IPS-15b (cell line): ENCODE data around the gene AP4E1.
"Not testable (repeated sequence)": the region's sequence is repeated elsewhere in the genome, so short reads cannot be mapped to it uniquely, and the experiment has no call there.

Source experiments
- H3K27me3 ChIP-seq: one replicate; pipeline ENCODE4 v1.6.1; 2013; ENCODE audit warnings: low read length; ENCODE audit not compliant: control insufficient read depth, insufficient read depth
- H3K36me3 ChIP-seq: one replicate; pipeline ENCODE4 v1.6.1; 2013; ENCODE audit warnings: low read length; ENCODE audit not compliant: control insufficient read depth, insufficient read depth
- H3K4me1 ChIP-seq: one replicate; pipeline ENCODE4 v1.6.1; 2013; ENCODE audit warnings: mild to moderate bottlenecking, low read length; ENCODE audit not compliant: control insufficient read depth, insufficient read depth
- H3K4me3 ChIP-seq: one replicate; pipeline ENCODE4 v1.5.1; 2013; ENCODE audit warnings: low read depth, low read length
- H3K9ac ChIP-seq: one replicate; pipeline ENCODE4 v1.6.1; 2013; ENCODE audit warnings: low read depth, mild to moderate bottlenecking, low read length
- H3K9me3 ChIP-seq: one replicate; pipeline ENCODE4 v1.6.1; 2013; ENCODE audit warnings: mild to moderate bottlenecking, low read length; ENCODE audit not compliant: control insufficient read depth, insufficient read depth

The AP4E1 gene

DNA sequence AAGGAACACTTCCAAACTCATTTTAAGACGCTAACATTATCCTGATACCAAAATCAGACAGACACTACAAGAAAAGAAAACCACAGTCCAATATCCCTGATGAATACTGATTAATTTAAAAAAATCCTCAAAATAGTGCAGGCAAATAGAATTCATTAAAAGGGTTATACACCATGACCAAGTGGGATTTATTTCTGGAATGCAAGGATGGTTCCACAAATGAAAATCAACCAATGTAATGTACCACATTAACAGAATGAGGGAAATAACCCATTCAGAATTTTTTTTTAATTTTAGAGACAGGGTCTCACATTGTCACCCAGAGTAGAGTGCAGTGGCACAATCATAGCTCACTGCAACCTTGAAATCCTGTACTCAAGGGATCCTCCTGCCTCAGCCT, 17.3 kb upstream of the AP4E1 start:
- Histone ChIP-seq H3K4me1 (no peaks in the 10 kb centered on the region), H3K4me3 (no peak overlapping the region), H3K9me3 (no peaks in the 10 kb centered on the region)

DNA sequence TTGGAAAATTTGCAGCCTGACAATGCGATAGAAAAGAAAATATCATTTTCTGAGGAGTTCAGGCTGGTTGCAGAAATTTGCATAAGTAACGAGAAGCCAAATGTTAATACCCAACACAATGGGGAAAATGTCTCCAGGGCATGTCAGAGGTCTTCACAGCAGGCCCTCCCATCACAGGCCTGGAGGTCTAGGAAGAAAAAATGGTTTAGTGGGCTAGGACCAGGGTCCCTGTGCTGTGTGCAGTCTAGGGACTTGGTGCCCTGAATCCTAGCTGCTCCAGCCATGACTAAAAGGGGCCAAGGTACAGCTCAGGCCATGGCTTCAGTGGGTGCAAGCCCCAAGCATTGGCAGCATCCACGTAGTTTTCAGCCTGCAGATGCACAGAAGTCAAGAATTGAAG, 14.5 kb upstream of the AP4E1 start:
- Histone ChIP-seq H3K27me3 (no peaks in the 10 kb centered on the region), H3K9ac (no peak overlapping the region), H3K9me3 (no peaks in the 10 kb centered on the region), H3K36me3 (no peaks in the 10 kb centered on the region), H3K4me3 (no peak overlapping the region), H3K4me1 (no peaks in the 10 kb centered on the region)

More for the DNA sequence above, 17.3 kb upstream of the AP4E1 start:
- H3K36me3 ChIP-seq = no peaks in the 10 kb centered on the region
- no peaks in the 10 kb centered on the region for H3K27me3 ChIP-seq
- H3K9ac ChIP-seq = no peak overlapping the region

DNA sequence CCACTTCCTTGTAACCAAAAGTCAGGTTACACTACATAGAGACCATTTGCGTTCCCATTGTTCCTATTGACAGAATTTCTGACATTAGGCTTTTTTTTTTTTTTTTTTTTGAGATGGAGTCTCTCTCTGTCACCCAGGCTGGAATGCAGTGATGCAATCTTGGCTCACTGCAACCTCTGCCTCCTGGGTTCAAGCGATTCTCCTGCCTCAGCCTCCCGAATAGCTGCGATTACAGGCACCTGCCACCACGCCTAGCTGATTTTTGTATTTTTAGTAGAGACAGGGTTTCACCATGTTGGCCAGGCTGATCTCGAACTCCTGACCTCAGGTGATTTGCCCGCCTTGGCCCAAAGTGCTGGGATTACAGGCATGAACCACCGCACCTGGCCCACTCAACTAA, 7.1 kb upstream of the AP4E1 start:
- not testable (repeated sequence) for H3K27me3 ChIP-seq, H3K36me3 ChIP-seq, H3K9ac ChIP-seq, H3K4me3 ChIP-seq, H3K4me1 ChIP-seq, H3K9me3 ChIP-seq

DNA sequence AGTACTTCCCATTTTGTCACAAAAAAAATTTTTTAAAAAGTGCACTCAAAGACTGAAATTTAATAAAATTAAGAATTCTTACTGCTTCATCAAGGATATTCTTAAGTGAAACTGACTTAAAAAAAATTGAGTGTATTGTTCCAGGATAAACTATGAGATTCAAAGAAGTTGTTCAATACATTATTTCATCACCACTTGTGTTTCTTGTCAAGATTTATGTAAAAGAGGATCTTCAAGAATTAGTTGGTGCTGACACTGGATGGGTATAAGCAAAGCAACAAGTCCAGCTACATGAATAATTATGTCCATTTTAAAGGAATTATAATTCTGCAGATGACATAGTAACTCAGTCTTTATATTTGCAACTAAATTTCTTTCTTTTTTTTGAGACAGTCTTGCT, 4.3 kb upstream of the AP4E1 start:
- Histone ChIP-seq H3K27me3 (no peaks in the 10 kb centered on the region), H3K36me3 (no peaks in the 10 kb centered on the region), H3K9me3 (no peaks in the 10 kb centered on the region), H3K4me1 (peaks cover 2% of the 10 kb centered on the region), H3K4me3 (no peak overlapping the region), H3K9ac (no peak overlapping the region)

DNA sequence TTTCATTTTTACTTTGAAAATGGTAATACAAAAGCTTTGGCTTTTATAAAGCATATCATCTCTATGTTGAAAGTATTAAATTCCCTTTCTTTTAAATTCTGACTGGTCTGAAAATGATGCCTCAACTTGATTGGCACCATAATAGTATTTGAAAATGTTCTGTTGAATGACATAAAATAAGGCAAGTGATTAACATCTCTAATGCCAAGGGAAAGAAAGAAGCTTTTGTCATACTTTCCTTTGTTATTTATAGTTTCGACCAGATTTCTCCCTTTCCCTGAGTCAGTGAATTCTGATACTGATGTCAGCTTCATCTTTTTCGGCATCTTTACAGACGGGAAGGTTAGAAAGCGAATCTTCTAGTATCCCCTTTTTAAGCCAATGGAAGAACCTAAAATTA, 3.4 kb upstream of the AP4E1 start:
- Histone ChIP-seq H3K9ac (no peak overlapping the region), H3K4me1 (peaks cover 2% of the 10 kb centered on the region), H3K4me3 (no peak overlapping the region), H3K36me3 (no peaks in the 10 kb centered on the region), H3K9me3 (no peaks in the 10 kb centered on the region), H3K27me3 (no peaks in the 10 kb centered on the region)

DNA sequence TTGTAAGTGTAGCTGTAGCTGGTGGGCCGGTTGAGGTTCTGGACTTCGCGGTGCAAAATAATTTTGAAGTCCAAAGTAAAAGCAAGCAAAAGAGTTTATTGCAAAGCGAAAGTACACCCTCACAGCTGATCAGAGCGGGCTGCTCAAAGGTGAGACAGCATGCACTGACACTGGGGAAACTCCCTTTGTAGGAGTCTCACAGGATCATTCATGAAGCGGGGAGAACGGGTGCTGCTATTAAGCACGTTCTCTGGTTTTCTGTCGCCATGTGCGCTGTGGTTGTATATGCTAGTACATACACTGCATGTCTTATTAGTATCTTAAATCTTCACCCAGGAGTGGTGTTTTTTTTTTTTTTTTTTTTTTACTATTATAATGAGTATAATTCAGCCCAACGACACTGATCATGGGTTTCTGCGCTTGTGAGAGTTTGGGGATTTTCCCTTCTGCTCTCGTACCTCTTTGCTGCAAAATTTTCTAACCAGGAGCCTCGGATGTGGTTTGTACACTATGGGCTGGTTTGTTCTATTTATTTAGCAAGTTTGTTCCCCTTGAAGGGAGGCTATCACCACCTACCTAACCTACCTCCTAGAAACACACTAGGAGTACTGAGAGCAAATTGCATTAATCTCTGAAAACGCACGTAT, 1.4 kb upstream of the AP4E1 start:
- Histone ChIP-seq H3K9me3 (no peaks in the 10 kb centered on the region), H3K36me3 (peaks cover 3% of the 10 kb centered on the region), H3K27me3 (no peaks in the 10 kb centered on the region), H3K4me3 (peak overlapping the region; percentile 87), H3K4me1 (peaks cover 2% of the 10 kb centered on the region), H3K9ac (no peak overlapping the region)

DNA sequence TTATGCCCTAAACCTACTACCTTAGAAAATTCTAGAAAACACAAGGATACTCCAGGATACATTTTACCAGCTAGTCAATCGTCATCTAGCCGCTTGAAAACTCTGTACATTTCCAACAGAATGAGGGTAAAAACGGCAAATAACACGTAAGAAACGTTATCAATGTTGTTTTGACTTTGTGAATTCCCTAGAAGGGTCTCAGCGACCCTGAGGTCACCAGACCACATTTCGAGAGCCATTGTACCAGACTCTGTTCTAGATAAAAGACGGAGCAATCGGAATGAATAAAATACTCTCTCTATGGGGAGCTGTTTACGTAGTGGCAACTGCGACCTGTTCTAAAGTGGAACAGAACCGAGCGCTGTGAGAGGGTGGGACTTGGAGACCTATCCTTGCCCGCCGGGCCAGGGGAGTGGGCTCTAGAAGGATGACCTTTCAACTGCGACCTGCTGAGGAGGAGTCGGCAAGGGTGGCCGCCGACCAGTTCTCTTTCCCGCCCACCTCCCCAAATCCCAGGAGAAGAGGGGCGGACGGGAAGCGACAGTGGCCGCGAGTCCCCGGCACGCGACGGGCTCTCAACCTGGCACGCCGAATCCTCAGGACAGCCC, 778 bp upstream of the AP4E1 start:
- Histone ChIP-seq H3K4me1 (peaks cover 2% of the 10 kb centered on the region), H3K4me3 (peak overlapping the region; percentile 87), H3K9me3 (no peaks in the 10 kb centered on the region), H3K27me3 (no peaks in the 10 kb centered on the region), H3K9ac (peak overlapping the region; percentile 62), H3K36me3 (peaks cover 4% of the 10 kb centered on the region)

DNA sequence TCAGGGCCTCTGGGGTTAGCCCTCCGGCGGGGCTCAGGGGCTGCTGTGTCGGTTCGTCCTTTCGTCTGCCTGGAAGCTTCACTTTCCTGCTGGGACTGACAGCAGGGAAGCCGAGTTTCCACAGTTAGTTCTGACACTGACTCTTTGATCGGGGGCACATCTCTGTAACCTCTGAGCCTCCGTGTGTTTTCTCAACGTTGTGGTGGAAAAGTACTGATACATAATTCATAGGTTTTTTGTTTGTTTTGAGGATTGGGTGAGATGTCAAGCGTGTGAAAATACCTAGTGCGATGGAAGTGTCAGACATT, 481 bp downstream of the AP4E1 start:
- Histone ChIP-seq H3K9ac (peak overlapping the region; percentile 62), H3K4me1 (peaks cover 2% of the 10 kb centered on the region), H3K4me3 (peak overlapping the region; percentile 87), H3K36me3 (peaks cover 6% of the 10 kb centered on the region), H3K27me3 (no peaks in the 10 kb centered on the region), H3K9me3 (no peaks in the 10 kb centered on the region)

DNA sequence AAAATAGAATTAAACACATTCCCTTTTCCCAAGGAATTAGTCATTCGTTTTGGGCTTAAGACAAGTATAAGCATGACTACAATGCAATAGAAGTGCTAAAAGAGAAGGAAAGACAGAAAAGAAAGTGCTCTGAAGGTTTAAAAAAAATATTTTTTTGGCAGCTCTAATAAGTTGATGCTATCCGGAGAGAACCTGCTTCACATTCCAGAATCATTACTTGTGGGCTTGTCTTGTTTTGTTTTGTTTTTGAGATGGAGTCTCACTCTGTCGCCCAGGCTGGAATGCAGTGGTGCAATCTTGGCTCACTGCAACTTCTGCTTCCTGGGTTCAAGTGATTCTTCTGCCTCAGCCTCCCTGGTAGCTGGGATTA, 1.9 kb downstream of the AP4E1 start:
- H3K36me3 ChIP-seq, H3K9me3 ChIP-seq, H3K4me3 ChIP-seq, H3K27me3 ChIP-seq, H3K9ac ChIP-seq, H3K4me1 ChIP-seq: not testable (repeated sequence)

DNA sequence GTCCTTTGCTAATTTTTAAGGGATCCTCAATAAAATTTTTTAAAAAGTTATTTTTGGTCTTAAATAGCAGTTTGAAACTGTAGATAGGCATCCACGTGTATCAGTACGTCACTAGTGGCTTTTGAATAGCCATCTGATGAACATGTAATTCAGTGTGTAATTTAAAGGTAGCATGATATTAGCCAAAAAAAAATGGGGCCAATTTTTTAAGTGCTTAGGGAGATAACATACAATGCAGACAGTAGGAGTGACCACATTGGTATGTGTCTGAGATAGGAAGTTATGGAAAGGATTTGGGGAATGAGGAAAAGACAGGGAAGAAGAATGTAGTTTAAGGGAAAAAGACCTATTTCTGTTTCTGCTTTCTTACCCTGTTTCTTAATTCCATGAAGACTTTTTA, 2.5 kb downstream of the AP4E1 start:
- no peak overlapping the region for H3K9ac ChIP-seq

DNA sequence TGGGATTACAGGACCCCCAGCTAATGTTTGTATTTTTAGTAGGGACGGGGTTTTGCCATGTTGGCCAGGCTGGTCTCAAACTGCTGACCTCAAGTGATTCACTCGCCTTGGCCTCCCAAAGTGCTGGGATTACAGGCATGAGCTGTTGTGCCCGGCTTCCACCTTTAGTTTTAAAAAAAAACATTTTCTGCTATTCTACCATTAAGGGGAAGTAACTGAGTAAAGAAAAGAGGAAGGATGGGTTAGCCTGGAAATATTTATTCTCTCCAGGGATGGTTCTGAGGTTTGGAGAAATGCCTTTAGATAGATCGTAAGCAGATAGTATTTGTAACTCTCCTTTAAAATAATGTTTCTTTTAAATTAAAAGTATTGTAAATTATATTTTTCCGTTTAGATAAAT, 3.1 kb downstream of the AP4E1 start:
- Histone ChIP-seq H3K27me3 (no peaks in the 10 kb centered on the region), H3K4me3 (no peak overlapping the region), H3K36me3 (peaks cover 6% of the 10 kb centered on the region), H3K4me1 (peaks cover 2% of the 10 kb centered on the region), H3K9ac (no peak overlapping the region), H3K9me3 (no peaks in the 10 kb centered on the region)

More for the DNA sequence above, 2.5 kb downstream of the AP4E1 start:
- Histone ChIP-seq H3K36me3 (peaks cover 6% of the 10 kb centered on the region), H3K9me3 (no peaks in the 10 kb centered on the region), H3K27me3 (no peaks in the 10 kb centered on the region), H3K4me1 (peaks cover 2% of the 10 kb centered on the region), H3K4me3 (no peak overlapping the region)

DNA sequence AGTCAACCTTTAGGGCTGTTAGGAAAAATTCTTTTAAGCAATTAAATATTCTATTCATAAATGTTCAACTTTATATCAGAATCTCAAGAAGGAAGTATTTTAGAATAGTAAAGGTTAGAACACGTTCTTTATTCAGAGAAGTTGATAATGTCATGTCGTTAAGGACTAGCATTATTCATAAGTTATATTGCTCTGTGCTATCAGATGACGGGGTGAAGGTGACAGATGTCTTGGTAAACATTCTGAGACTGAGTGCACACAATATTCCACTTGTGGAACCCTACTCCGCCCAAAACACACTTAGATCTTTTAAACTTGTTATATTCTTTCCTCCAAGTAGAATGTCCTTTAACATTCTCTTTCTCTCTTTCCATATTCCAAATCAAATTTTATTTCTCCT, 7.9 kb downstream of the AP4E1 start:
- peaks cover 6% of the 10 kb centered on the region for H3K36me3 ChIP-seq
- no peaks in the 10 kb centered on the region for H3K27me3 ChIP-seq
- H3K9me3 ChIP-seq = no peaks in the 10 kb centered on the region
- no peaks in the 10 kb centered on the region for H3K4me1 ChIP-seq
- H3K9ac ChIP-seq = no peak overlapping the region
- no peak overlapping the region for H3K4me3 ChIP-seq
